ENCODE results near the gene DPP7. TPM values are rescaled to one million over a fixed set of nuclear protein-coding genes. Genes with fewer than 3 reads are reported as not detected.
A peak's percentile ranks its signal among the peaks of the same experiment; 100 is the strongest.

DPP7 gene
- total RNA-seq, 2 experiments from 2014 or later: 154 to 182 TPM

- ChIA-PET CTCF (ENCODE audit: unreplicated experiment) (no interaction called here), POLR2A (no interaction called here)
- intact Hi-C loops (cut with micrococcal nuclease; ENCODE audit: unreplicated experiment): no loop called here
- no peaks in the 10 kb centered on the region for H4K20me1 ChIP-seq (ENCODE audit: insufficient read depth, low read length)
- H3K4me2 ChIP-seq (ENCODE audit: low read length): no peak overlapping the region
- H3K36me3 ChIP-seq (ENCODE audit: insufficient read depth, low read length): no peaks in the 10 kb centered on the region
- H2AFZ ChIP-seq (ENCODE audit: low read length): no peak overlapping the region
- TF ChIP-seq CTCF (conservative IDR thresholded peaks at IDR 0.05; ENCODE audit: low read length) (no peak), EZH2phosphoT487 (IDR thresholded peaks at IDR 0.05; ENCODE audit: borderline replicate concordance, low read depth, low read length) (no peak)
- DNase-seq (ENCODE audit: low spot score): peak; percentile 24
- H3K9me3 ChIP-seq (ENCODE audit: low read length): no peaks in the 10 kb centered on the region
- H3K9me2 ChIP-seq (ENCODE audit: insufficient read depth, low read length): no peaks in the 10 kb centered on the region
- H3K79me2 ChIP-seq (ENCODE audit: insufficient read depth, low read depth, low read length): no peaks in the 10 kb centered on the region
- no TSS peak for BruUV-seq (replicated peaks)
- no peak overlapping the region for H3K27ac ChIP-seq (ENCODE audit: low read depth, low read length, poor library complexity, severe bottlenecking)
- peaks cover 27% of the 10 kb centered on the region for H3K4me1 ChIP-seq (ENCODE audit: insufficient read depth, low read length, poor library complexity, severe bottlenecking)
- H3K4me3 ChIP-seq (ENCODE audit: low read depth, low read length, poor library complexity, severe bottlenecking): no peak overlapping the region
Measured at GRCh38 chr9:137161558-137162486, 47.3 kb upstream of the DPP7 start.

- H3K79me2 ChIP-seq (ENCODE audit: insufficient read depth, low read depth, low read length): no peaks in the 10 kb centered on the region
- H3K4me1 ChIP-seq (ENCODE audit: insufficient read depth, low read length, poor library complexity, severe bottlenecking): peaks cover 30% of the 10 kb centered on the region
- intact Hi-C loops (cut with micrococcal nuclease; ENCODE audit: unreplicated experiment): no loop called here
- DNase-seq (ENCODE audit: low spot score): no peak
- H3K4me3 ChIP-seq (ENCODE audit: low read depth, low read length, poor library complexity, severe bottlenecking): no peak overlapping the region
- no peaks in the 10 kb centered on the region for H4K20me1 ChIP-seq (ENCODE audit: insufficient read depth, low read length)
- H3K36me3 ChIP-seq (ENCODE audit: insufficient read depth, low read length): no peaks in the 10 kb centered on the region
- BruUV-seq (replicated peaks): no TSS peak
- H3K4me2 ChIP-seq (ENCODE audit: low read length): no peak overlapping the region
- no peaks in the 10 kb centered on the region for H3K9me3 ChIP-seq (ENCODE audit: low read length)
- H2AFZ ChIP-seq (ENCODE audit: low read length): no peak overlapping the region
- CTCF ChIA-PET (ENCODE audit: unreplicated experiment): no interaction called here
- no peak overlapping the region for H3K27ac ChIP-seq (ENCODE audit: low read depth, low read length, poor library complexity, severe bottlenecking)
- no peak for TF ChIP-seq EZH2phosphoT487 (IDR thresholded peaks at IDR 0.05; ENCODE audit: borderline replicate concordance, low read depth, low read length)
- TF ChIP-seq CTCF (conservative IDR thresholded peaks at IDR 0.05; ENCODE audit: low read length): no peak
- H3K9me2 ChIP-seq (ENCODE audit: insufficient read depth, low read length): no peaks in the 10 kb centered on the region
- POLR2A ChIA-PET: interaction anchor here (0.6 to 0.7 kb wide), 2 partner anchors 63 to 174 kb away, joined by 3 read pairs; no protein-coding TSS in a partner anchor
Measured at GRCh38 chr9:137160716-137161557, 46.4 kb upstream of the DPP7 start.

All from OCI-LY7 (cell line).